Activated naive CD4-positive, alpha-beta T cell treated with anti-CD3 and anti-CD28 coated beads, Interleukin-2, amount 50 U/mL, for 16 hours (primary cell): ENCODE data around the gene HOXD8.

Source experiments
- DNase-seq: peaks from one replicate; pipeline ENCODE4 v3.0.0-alpha.2; 2020

Gene HOXD8

DNA sequence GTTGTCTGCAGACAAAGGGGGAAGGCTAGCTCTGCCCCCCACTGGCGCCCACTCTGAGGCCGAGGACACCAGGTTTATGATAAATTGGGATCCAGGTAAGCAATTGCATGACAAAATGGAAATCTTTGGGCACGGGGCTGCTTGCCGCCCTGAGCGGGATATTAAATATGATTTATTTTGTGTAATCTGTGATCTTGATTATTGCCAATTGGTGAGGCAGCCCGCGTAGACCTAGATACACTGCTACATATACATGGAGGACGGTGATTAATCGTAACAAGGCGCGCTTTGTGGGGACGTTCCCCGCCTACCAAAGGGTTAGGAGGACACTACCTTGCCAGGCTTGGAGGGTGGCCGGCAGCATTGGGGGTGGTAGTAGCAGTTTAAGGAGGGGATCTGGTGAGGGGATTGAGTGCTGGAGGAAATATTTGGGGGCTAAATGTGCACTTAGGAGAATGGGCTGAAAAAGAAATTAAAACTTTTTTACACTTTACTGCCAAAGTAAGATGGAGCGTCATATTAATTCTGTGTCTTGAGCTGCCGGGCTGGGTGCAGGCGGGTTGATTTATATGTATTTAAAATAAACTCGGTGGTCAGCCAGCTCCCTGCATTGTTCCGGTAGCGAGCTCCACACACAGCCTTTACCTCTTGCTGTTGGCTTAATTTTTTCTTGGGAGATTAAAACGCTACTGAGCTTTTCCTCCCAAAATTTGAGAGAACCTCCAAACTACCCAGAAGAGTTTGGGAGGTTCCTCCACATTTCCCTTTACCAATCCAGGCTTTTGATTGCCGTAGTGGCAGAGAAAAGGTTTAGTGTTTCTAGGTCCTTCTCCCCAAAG, 31.7 kb downstream of the HOXD8 start:
- no peak for DNase-seq

DNA sequence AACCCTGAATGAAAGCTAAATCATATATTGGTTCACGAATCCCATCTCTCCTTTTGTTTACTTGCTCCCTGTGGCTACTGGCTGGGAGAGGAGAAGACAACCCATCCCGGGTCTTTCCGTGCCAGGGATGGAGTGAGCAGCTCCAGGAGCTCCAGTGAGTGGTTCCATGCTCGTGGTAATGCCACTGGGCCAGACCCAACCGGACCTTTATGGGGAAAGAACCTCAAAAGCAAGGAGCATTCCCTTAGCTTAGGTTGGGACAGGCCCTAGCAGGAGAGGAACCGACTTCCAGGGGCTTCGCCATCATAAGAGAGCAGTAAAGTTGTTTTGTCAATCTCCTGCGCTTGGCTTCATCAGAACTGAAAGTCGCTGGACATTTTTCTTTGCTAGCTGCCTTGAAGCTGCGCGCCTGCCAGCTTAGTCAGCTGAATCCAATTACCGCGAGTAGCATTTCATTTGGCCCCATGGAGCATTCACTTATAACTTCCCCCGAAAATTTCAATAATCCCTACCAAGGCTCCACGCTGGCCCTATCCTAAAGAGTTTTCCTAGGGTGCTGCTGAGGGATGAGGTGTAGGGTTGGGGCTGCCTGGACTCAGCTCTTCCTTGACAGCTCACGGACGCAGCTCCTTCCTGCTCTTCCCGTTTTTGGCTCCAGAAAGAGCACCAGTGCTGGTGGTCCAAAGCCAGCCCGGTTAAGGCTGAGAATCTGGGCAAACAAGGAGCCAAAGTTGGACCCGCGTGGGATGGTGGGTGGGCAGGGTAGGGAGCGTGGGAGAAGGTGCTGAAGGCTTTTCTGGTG, 32.5 kb downstream of the HOXD8 start:
- DNase-seq, result no peak

DNA sequence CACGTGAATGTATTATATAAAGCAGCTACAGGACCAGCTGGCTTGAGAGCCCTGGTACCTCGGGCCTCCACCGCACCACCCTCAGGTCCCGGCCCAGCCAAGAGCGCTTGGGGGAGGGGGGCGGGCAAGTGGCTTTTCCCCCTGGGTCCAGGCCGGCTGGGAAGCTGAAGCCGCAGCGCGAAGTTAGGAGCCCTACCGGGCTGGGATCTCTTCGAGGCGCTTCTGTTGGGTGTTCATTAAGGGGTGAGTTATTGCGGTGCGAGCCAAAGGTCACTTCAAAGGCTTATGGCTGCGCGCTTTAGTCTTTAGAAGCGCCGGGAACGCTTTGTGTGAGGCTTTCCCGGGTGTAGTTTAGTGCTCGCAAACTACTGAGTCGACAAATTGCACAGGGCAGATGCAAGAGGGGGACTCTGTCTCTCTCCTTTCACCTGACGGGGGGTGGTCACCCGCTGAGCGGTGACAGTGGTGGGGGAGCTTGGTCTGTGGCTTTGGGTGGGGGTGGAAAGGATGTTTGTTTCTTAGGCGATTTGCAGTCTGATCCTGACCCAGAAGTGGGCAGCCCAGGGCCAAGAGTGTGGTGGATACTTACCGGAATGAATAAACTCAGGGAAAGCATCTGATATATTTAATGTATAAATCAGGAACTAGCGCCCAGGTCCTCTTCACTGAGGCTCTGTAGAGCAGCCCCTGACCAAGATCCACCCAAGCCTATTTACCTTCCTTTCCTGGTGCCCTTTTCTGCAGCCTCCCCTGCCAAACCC, 33.6 kb downstream of the HOXD8 start:
- no peak for DNase-seq

- DNase-seq, result no peak
These were observed 34.2 kb downstream of the HOXD8 start for GRCh38 chr2:176163672-176164056.

DNA sequence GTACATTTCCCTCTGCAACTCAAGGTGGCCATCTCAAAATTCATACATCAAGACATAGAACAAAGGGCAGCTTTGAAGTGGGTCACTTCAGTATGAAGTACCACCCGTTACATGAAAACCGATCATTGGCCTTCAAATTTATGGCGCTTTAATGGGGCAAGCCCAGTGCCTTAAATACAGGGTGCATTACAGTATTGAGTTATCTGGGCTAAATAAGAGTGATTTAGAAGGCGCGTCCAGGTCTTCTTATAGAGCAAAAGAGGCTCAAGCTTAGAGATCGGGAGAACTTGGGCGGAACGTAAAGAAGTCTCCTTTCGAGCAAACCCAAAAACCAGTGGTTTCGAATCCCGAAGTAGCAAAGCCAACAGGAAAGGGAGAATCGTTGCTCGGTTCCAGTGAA, 34.7 kb downstream of the HOXD8 start:
- no peak for DNase-seq

DNA sequence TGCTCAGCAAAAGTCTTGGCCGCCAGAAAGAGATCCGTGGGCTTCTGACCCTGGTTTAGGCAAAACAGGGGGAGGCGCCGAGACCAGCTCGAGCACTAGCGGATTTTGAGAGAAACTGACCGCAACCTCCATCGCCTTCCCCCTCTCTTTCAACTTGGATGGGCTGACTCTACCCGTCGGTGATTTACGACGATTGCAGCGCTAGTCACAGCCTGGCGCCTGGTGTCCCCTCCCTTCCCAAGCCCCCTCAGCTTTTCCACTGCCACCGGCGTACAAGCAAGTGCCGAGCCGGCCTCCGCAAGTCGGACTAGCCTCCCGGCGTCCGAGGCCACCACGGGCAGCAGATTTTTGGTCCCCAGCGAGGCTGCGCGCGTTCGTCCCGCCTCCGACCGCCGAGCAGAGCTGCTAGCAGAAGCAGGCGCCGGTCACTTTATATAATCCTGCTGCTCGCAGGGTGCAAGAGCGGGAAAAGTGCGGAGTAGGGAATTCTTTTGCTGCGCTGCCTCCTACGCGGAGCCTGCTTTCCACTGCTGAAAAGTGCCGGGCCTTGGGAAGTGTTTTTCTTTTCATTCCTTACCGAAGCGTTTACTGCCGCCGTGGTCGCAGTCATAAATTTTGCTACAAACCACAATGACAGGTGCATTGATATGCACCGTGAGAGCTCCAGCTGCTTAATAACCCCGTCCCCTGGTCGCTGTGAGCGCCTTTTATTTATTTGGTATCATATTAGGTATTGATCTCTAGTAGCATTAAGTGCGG, 35.3 kb downstream of the HOXD8 start:
- DNase-seq, result no peak

DNA sequence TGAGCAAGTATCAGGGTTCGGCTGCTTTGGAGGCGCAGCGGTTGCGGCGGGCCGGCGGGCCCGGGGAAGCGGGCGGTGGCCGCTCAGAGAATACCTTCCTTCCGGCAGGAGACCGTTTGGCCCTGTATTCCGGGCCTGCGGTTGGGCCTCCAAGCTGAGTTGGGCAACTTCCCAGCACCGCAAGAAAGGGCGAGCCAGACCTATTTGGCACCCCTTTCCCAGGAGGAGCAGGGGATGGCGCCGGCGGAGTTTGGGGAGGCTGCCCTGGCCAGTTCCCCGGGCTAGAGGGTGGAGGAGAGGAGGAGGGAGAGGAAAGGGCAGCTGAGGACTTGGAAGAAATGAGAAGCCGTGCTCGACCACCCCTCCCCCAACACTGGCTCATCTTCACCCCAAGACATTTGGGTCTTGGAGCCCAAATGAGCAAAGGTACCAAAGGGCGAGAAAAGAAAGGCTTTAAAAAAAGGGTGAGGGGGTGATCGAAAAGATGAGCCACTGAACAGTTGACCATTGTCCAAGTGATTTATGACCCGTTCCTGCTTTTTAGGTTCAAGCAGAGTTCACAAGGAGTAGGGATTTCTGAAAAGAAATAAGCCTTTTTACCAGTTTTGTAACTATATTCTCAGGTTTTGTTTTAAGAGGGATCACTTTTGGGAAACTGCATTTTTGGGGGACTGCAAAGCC, 36.0 kb downstream of the HOXD8 start:
- no peak for DNase-seq

- no peak for DNase-seq
These were observed 36.8 kb downstream of the HOXD8 start for GRCh38 chr2:176166272-176166671.

DNA sequence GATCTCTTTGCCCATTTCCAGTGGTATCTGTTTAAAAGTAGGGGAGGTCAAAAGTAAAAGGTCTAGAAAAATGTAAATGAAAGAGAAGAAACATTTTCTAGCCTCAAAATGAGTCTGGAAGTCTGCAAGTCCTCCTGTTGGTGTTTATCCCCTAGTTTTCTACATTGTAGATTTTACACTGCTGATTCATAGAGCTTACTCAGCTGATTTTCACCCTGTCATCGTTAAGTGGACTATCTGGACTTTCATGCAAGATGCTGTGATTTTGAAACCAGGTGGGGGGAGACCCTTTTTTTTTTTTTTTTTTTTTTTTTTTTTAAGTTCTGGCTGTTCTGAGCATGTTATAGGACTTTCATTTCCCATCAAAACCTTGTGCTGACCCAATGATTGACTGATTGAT, 37.9 kb downstream of the HOXD8 start:
- no peak for DNase-seq

GRCh38 chr2:176169181-176169580, 39.7 kb downstream of the HOXD8 start:
- DNase-seq, result no peak

- DNase-seq, result no peak
These were observed 40.2 kb downstream of the HOXD8 start for GRCh38 chr2:176169711-176170110.

- DNase-seq, result no peak
These were observed 41.2 kb downstream of the HOXD8 start for GRCh38 chr2:176170602-176171305.

DNA sequence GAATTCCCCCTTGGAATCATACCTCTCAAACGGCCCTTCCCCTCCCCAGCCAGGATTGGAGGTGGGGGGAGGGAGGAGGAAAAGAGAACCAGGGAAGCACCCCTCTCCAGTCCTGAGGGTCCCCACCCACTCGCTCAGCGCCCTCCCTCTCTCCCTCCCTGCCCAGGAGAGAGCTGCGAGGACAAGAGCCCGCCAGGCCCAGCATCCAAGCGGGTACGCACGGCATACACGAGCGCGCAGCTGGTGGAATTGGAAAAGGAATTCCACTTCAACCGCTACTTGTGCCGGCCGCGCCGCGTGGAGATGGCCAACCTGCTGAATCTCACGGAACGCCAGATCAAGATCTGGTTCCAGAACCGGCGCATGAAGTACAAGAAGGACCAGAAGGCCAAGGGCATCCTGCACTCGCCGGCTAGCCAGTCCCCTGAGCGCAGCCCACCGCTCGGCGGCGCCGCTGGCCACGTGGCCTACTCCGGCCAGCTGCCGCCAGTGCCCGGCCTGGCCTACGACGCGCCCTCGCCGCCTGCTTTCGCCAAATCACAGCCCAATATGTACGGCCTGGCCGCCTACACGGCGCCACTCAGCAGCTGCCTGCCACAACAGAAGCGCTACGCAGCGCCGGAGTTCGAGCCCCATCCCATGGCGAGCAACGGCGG, 42.0 kb downstream of the HOXD8 start:
- no peak for DNase-seq

GRCh38 chr2:176172007-176172894, 42.7 kb downstream of the HOXD8 start:
- DNase-seq, result no peak

GRCh38 chr2:176172895-176173566, 43.5 kb downstream of the HOXD8 start:
- DNase-seq, result no peak

GRCh38 chr2:176173567-176174381, 44.3 kb downstream of the HOXD8 start:
- no peak for DNase-seq

GRCh38 chr2:176174382-176174823, 44.9 kb downstream of the HOXD8 start:
- DNase-seq, result no peak
